GM12873 (cell line): ENCODE measurements around the gene VWA8.

ENCODE experiments used
- CTCF ChIP-seq: IDR thresholded peaks from 2 replicates; pipeline ENCODE4 v1.5.1; 2012; ENCODE audit warnings: low read depth, mild to moderate bottlenecking, moderate library complexity, low read length, control low read depth; ENCODE audit not compliant: insufficient read depth; ENCODE audit errors: missing control alignments

The VWA8 gene

GRCh38 chr13:41547251-41548000 is 413.5 kb downstream of the VWA8 start:
- no peak for TF ChIP-seq CTCF

DNA sequence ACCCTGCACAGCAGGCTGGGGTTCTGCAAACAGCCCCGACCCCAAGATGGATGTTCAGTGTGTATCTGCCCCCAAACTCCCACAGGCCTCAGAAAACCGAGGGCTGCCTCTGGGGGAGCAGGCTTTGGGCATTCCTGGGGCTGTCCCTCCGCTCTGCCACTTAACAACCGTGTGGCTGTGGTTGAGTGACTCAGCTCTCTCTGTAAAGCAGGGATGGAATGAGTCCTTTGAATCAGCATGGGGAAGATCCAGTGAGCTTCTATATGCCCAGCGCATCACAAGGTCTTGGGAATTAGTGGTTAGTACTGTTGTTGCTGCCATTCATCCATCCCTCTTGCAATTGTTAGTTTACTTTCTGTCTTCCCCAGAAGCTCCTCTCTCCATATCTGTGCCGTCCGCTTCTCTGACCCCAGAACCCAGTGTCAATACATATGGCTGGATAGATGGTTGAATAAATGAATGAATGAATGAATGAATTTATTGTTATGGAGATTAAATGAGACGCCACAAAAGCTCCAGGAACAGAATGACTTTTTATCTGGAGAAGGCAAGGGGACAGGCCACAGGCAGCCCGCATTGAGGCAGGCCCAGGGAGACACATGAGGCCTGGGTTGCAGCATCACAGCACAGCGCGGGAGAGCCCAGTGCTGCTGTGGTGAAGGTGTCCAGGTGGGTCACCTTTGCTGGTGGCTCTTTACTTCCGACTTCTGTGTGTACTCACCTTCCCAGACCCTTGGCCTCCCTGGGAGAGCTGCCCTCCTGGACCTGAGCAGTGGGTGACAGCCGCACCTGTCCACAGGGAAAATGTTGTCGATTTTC is 414.3 kb downstream of the VWA8 start:
- TF ChIP-seq CTCF: no peak

DNA sequence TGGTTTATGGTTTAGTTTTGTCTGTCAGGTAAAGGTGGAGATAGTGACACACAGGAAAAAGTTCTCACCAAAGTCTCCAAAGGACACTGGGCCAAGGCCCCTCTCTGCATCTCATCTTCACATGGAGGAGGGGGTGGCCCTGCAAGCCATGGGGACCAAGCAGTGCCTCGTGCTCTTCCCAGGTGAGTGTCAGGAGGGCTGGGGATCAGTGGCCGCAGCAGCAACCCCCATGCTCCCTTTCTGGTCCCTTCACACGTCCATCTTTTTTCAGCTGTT is 415.5 kb downstream of the VWA8 start:
- TF ChIP-seq CTCF: no peak

DNA sequence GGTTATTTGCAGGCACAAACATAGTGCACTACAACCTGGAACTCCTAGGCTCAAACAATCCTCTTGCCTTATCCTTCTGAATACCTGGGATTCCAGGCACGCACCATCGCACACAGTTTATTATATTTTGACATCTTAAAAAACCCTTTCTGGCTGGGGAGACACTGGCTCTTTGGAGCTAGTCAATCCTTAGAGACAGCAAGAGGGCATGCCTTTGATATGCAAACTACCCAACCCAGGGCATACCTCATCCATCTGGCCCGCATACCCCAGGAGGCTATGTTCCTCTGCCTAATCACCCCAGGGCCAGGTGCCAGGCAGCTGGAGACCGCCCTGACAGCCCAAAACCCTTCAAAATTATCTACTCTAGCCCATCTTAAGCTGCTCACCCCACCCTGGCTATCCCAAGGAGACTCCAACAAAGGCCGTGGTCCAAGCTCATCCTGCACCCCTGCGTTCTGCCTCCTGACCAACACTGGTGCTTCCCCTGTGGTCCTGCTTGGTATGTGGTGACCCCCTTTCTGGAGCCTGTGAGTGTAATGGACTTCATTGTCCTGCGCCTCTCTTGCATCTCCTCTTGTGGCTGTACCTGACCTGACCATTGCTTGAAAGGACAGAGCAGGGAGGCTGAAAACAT is 417.1 kb downstream of the VWA8 start:
- TF ChIP-seq CTCF: no peak

- TF ChIP-seq CTCF: no peak
Observed at GRCh38 chr13:41542281-41542680, 418.6 kb downstream of the VWA8 start.

DNA sequence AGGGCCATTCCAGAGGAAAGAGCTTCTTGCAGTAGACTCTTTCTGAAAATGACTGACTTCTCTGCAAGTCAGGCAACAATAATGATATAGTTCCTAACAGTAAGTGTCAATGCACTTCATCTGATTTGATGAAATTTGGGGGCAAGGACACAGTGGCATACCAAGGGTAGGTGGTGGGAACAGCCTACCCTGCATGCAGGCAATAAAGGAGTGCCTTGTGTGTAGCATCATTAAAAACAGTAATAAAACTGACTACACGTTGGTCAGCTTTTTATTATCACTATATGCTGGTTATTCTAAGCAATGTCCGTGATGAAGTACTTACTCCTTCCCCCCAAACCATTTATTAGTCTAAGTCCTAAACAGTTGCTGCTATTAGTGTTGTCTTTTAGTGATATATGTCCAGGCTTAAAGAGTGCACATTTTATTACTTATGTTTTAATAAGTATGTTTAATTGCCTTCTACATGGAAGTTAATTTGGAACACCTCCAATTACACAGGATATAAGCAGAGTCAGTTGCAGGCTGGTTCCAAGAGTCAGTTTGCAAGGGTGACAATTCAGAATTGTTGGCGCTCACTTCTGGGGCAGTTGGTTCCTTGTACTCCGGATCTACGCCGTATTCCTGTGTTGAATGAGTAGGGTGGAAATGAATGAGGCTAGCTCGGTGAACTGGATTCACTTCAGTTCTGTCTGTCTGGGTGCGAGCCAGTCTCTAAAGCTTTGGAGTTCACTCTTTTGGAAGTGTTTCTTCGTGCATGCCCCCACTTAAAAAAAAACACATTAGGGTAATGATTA is 419.6 kb downstream of the VWA8 start:
- TF ChIP-seq CTCF: no peak
